Colonic mucosa (tissue), 4 donors: ENCODE measurements around the gene RAB30. TPM values are rescaled to one million over a fixed set of nuclear protein-coding genes. Genes with fewer than 3 reads are reported as not detected.

Experiments
- DNase-seq: peaks from one replicate; pipeline ENCODE4 v3.0.0-alpha.2; 2020
- H3K27ac ChIP-seq: fragments of 200-600 bp; one replicate; pipeline ENCODE4 v1.8.0; 2021
- H3K27me3 ChIP-seq: fragments of 200-600 bp; one replicate; pipeline ENCODE4 v1.8.0; 2021
- H3K36me3 ChIP-seq: fragments of 200-600 bp; one replicate; pipeline ENCODE4 v1.8.0; 2021
- H3K4me1 ChIP-seq: fragments of 200-600 bp; one replicate; pipeline ENCODE4 v1.8.0; 2021; ENCODE audit warnings: mild to moderate bottlenecking
- H3K4me3 ChIP-seq: fragments of 200-600 bp; one replicate; pipeline ENCODE4 v1.8.0; 2021
- H3K9ac ChIP-seq, 2 donors: one replicate each; pipeline ENCODE4 v1.7.0; 2013; ENCODE audit warnings: control low read depth in 2 of 2, low read depth in 2 of 2, low read length in 2 of 2
- H3K9me3 ChIP-seq: fragments of 200-600 bp; one replicate; pipeline ENCODE4 v1.8.0; 2021
- intact Hi-C: fragments of 100-400 bp; cut with DNase I; formaldehyde crosslinking; loops from one replicate; pipeline ENCODE4 v1.14.1; 2022
- total RNA-seq, 2 donors: library from RNA; stranded (reverse); fragmentation: NEBNext Ultra II Directional in 1 of 2; extraction: Animal tissue kit (Norgen Biotek cat#: 25700) in 1 of 2; gene quantifications; one replicate each; pipeline ENCODE4 v1.2.1, GENCODE V29; 2021
- TF ChIP-seq, protein P1 (sequence below): fragments of 200-600 bp; IDR thresholded peaks from one replicate; pipeline ENCODE4 v1.8.0; 2022; ENCODE audit warnings: antibody characterized with exemption, mild to moderate bottlenecking
- donor health status: healthy.
- donor health status: DM: no; HTN: no; CAD: no.
- donor health status: DM: no; HTN: no; CAD: no.

Gene RAB30
- total RNA-seq, 2 donors from 2014 or later = 6.3 to 16.9 TPM

DNA sequence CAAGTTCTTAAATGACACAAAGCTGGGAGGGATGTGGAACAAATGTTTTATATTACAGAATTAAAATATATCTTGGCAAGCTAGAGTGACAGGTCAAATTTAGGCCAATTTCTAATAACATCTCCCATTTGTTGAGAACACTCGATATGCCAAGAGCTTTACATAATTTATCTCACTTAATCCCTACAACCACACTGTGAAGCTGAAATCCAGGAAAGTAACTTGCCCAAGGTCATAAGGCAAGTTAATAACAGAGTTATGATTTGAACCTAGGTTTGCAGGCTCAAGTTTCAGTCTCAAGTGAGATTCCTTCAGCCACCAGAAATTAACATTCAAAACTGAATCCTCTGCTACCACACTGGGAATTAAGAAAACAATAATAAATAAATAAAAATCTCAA, 38.3 kb downstream of the RAB30 start:
- TF ChIP-seq, protein P1, sequence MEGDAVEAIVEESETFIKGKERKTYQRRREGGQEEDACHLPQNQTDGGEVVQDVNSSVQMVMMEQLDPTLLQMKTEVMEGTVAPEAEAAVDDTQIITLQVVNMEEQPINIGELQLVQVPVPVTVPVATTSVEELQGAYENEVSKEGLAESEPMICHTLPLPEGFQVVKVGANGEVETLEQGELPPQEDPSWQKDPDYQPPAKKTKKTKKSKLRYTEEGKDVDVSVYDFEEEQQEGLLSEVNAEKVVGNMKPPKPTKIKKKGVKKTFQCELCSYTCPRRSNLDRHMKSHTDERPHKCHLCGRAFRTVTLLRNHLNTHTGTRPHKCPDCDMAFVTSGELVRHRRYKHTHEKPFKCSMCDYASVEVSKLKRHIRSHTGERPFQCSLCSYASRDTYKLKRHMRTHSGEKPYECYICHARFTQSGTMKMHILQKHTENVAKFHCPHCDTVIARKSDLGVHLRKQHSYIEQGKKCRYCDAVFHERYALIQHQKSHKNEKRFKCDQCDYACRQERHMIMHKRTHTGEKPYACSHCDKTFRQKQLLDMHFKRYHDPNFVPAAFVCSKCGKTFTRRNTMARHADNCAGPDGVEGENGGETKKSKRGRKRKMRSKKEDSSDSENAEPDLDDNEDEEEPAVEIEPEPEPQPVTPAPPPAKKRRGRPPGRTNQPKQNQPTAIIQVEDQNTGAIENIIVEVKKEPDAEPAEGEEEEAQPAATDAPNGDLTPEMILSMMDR = no peak
- no peak overlapping the region for H3K4me3 ChIP-seq
- H3K4me1 ChIP-seq = peaks cover 8% of the 10 kb centered on the region
- peak overlapping the region in 1 of 2 donors; percentile 64 for H3K9ac ChIP-seq
- DNase-seq = no peak
- H3K27me3 ChIP-seq = no peaks in the 10 kb centered on the region
- no peaks in the 10 kb centered on the region for H3K36me3 ChIP-seq
- intact Hi-C loops = no loop called here
- H3K27ac ChIP-seq = peak overlapping the region; percentile 53
- H3K9me3 ChIP-seq = no peaks in the 10 kb centered on the region

DNA sequence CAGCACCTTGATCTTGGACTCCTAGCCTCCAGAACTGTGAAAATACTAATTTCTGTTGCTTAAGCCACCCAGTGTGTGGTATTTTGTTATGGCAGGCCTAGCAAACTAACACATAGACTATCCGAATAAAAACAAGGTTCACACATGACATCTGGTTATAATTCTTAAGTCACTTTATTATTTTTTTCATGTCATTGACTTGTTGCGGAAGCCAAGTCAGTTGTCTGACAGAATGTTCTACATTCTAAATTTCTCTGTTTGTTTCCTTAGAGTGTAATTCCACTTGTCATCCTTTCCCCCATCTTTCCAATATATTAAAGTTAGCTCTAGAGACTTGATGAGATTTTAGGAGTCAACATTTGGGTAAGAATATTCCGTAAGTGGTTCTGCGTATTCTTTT, 40.6 kb downstream of the RAB30 start:
- intact Hi-C loops = no loop called here
- Histone ChIP-seq H3K27ac (no peak overlapping the region), H3K4me1 (peaks cover 8% of the 10 kb centered on the region)

GRCh38 chr11:83027794-83028193, 43.9 kb downstream of the RAB30 start:
- intact Hi-C loops = no loop called here
- Histone ChIP-seq H3K36me3 (no peaks in the 10 kb centered on the region), H3K9ac (no peak overlapping the region), H3K27me3 (no peaks in the 10 kb centered on the region), H3K4me1 (peaks cover 6% of the 10 kb centered on the region), H3K27ac (no peak overlapping the region), H3K9me3 (no peaks in the 10 kb centered on the region), H3K4me3 (no peak overlapping the region)
- DNase-seq = no peak
- TF ChIP-seq, protein P1 = no peak

More for the DNA sequence above, 40.6 kb downstream of the RAB30 start:
- Histone ChIP-seq H3K9ac (no peak overlapping the region), H3K36me3 (no peaks in the 10 kb centered on the region), H3K9me3 (no peaks in the 10 kb centered on the region), H3K4me3 (no peak overlapping the region), H3K27me3 (no peaks in the 10 kb centered on the region)
- no peak for DNase-seq
- TF ChIP-seq, protein P1 = no peak

GRCh38 chr11:83027289-83027688, 44.4 kb downstream of the RAB30 start:
- H3K27ac ChIP-seq = no peak overlapping the region
- no peaks in the 10 kb centered on the region for H3K36me3 ChIP-seq
- H3K4me3 ChIP-seq = no peak overlapping the region
- H3K4me1 ChIP-seq = peaks cover 6% of the 10 kb centered on the region
- TF ChIP-seq, protein P1 = no peak
- intact Hi-C loops = no loop called here
- H3K9me3 ChIP-seq = no peaks in the 10 kb centered on the region
- no peak overlapping the region for H3K9ac ChIP-seq
- H3K27me3 ChIP-seq = no peaks in the 10 kb centered on the region
- no peak for DNase-seq

DNA sequence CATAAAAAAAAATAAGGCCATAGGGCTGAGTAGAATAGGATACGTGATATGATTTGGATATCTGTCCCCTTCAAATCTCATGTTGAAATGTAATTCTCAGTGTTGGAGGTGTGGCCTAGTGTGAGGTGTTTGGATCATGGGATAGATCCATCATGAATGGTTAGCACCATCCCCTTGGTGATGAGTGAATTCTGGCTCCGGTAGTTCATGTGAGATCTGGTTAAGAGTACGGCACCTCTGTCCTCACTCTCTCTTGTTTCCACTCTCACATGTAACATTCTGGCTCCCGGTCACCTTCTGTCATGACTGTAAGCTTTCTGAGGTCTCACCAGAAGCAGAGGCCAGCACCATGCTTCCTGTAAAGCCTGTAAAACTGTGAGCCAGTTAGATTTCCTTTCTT, 45.5 kb downstream of the RAB30 start:
- Histone ChIP-seq H3K4me1 (peaks cover 6% of the 10 kb centered on the region), H3K9me3 (no peaks in the 10 kb centered on the region), H3K36me3 (no peaks in the 10 kb centered on the region), H3K9ac (no peak overlapping the region), H3K27ac (no peak overlapping the region), H3K27me3 (no peaks in the 10 kb centered on the region), H3K4me3 (no peak overlapping the region)
- intact Hi-C loops = no loop called here
- DNase-seq = no peak
- TF ChIP-seq, protein P1 = no peak
